ENCODE results near the gene RFESD.
"Not testable (repeated sequence)": the region's sequence is repeated elsewhere in the genome, so short reads cannot be mapped to it uniquely, and the experiment has no call there.

RFESD gene

GRCh38 chr5:95646226-95646568 lies 380 bp upstream of the RFESD start:
- not testable (repeated sequence) for H4K8ac ChIP-seq (ENCODE audit: low read depth, low read length); H2BK15ac ChIP-seq (ENCODE audit: low read length); H3K9me3 ChIP-seq (replicated peaks in 1 of 2; ENCODE audit: control insufficient read depth in 2 of 2, insufficient read depth in 1 of 2, low read depth in 1 of 2, low read length in 2 of 2); H2BK12ac ChIP-seq (ENCODE audit: low read length); H2BK120ac ChIP-seq (ENCODE audit: low read depth, low read length); H3K14ac ChIP-seq (ENCODE audit: low read length); H3K36me3 ChIP-seq (replicated peaks in 1 of 2; ENCODE audit: control insufficient read depth in 2 of 2, insufficient read depth in 2 of 2, low read length in 2 of 2); H3K23ac ChIP-seq (ENCODE audit: low read depth, low read length, poor library complexity); H4K91ac ChIP-seq (ENCODE audit: low read depth, low read length, poor library complexity); H3K4ac ChIP-seq (ENCODE audit: low read length); H3K9ac ChIP-seq (ENCODE audit: low read depth, low read length, poor library complexity); DNase-seq (ENCODE audit: low spot score); H3K79me1 ChIP-seq (ENCODE audit: low read depth, low read length); H2AK5ac ChIP-seq (ENCODE audit: low read depth, low read length); H3K4me2 ChIP-seq (ENCODE audit: insufficient read depth, low read length, poor library complexity, severe bottlenecking); H3K4me3 ChIP-seq (ENCODE audit: low read length in 2 of 2); H2BK5ac ChIP-seq (ENCODE audit: low read length); H3K4me1 ChIP-seq (ENCODE audit: control insufficient read depth in 2 of 2, insufficient read depth in 1 of 2, low read depth in 1 of 2, low read length in 2 of 2); H3K18ac ChIP-seq (ENCODE audit: low read length); H3K27ac ChIP-seq (replicated peaks; ENCODE audit: low read length)
- Histone ChIP-seq H3K27me3 (ENCODE audit: control insufficient read depth in 3 of 3, insufficient read depth in 3 of 3, low read depth in 1 of 3, low read length in 3 of 3) (peaks cover 0 to 11% (median 0%) of the 10 kb centered on the region in 3 experiments), H2AFZ (ENCODE audit: low read length) (peak overlapping the region; percentile 80)
- WGBS, 2 donors (ENCODE audit: extremely low coverage in 2 of 2, insufficient read length in 2 of 2, insufficient replicate concordance in 1 of 2), result no CpG with 5 or more reads among the region's 17 CpGs

DNA sequence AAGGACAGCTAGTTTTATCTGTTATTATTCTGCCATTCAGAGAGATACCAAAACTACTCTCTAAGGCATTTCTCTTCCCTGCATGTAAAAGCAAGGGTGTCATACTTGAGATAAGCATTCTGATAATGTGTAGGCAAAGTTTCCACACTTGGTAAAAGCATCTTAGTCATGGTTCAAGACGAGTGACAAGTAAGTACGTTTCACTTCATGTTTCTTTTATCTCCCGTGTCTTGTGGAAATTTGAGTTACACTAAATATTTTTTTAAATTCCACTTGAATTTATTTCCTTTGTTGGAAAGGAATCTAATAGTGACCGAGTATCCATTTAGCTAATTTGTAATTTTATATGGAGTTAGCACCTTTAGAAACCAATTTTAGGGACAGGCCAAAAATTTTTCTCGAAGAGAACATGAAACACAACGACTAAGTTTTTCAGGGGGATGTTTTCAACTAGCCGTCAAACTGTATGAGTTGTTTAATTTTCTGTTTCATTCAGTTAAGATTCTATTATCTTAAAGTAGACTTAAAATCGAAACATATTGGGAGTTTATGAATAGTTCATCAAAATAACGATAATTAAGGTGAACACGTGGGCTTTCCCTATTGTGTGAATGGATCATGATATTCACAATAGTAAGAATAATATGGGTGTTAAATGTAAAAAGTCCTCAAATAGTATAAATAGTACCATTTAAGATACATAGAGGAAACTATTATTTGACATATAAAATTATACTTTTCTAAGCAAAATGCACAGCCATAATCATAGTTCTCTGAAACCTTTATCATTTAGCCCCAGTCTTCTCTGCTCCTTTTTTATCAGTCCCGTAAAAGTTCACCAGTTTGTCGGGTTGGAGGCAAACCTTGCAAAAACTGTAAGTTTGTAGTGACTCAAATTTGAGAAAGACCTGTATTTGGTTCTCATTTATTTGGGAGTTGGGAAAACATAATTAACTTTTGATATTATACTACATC lies 1.6 kb downstream of the RFESD start:
- Histone ChIP-seq H4K91ac (ENCODE audit: low read depth, low read length, poor library complexity) (no peak overlapping the region), H3K36me3 (replicated peaks in 1 of 2; ENCODE audit: control insufficient read depth in 2 of 2, insufficient read depth in 2 of 2, low read length in 2 of 2) (no peaks in the 10 kb centered on the region), H4K8ac (ENCODE audit: low read depth, low read length) (no peak overlapping the region), H3K14ac (ENCODE audit: low read length) (no peak overlapping the region), H2BK12ac (ENCODE audit: low read length) (no peak overlapping the region), H2AK5ac (ENCODE audit: low read depth, low read length) (no peak overlapping the region), H3K9ac (ENCODE audit: low read depth, low read length, poor library complexity) (no peak overlapping the region), H3K4me2 (ENCODE audit: insufficient read depth, low read length, poor library complexity, severe bottlenecking) (no peak overlapping the region), H3K4me1 (ENCODE audit: control insufficient read depth in 2 of 2, insufficient read depth in 1 of 2, low read depth in 1 of 2, low read length in 2 of 2) (peaks cover 3 to 4% of the 10 kb centered on the region in 2 donors), H3K18ac (ENCODE audit: low read length) (no peak overlapping the region), H2AFZ (ENCODE audit: low read length) (no peak overlapping the region), H3K27ac (replicated peaks; ENCODE audit: low read length) (no peak overlapping the region), H2BK120ac (ENCODE audit: low read depth, low read length) (no peak overlapping the region), H3K9me3 (replicated peaks in 1 of 2; ENCODE audit: control insufficient read depth in 2 of 2, insufficient read depth in 1 of 2, low read depth in 1 of 2, low read length in 2 of 2) (no peaks in the 10 kb centered on the region), H2BK5ac (ENCODE audit: low read length) (no peak overlapping the region), H3K27me3 (ENCODE audit: control insufficient read depth in 3 of 3, insufficient read depth in 3 of 3, low read depth in 1 of 3, low read length in 3 of 3) (peaks cover 0 to 2% (median 0%) of the 10 kb centered on the region in 3 experiments), H2BK15ac (ENCODE audit: low read length) (no peak overlapping the region), H3K4me3 (ENCODE audit: low read length in 2 of 2) (no peak overlapping the region), H3K4ac (ENCODE audit: low read length) (no peak overlapping the region), H3K79me1 (ENCODE audit: low read depth, low read length) (no peaks in the 10 kb centered on the region), H3K23ac (ENCODE audit: low read depth, low read length, poor library complexity) (no peak overlapping the region)
- DNase-seq (ENCODE audit: low spot score), result no peak
- no CpG with 5 or more reads among the region's 12 CpGs for WGBS, 2 donors (ENCODE audit: extremely low coverage in 2 of 2, insufficient read length in 2 of 2, insufficient replicate concordance in 1 of 2)

DNA sequence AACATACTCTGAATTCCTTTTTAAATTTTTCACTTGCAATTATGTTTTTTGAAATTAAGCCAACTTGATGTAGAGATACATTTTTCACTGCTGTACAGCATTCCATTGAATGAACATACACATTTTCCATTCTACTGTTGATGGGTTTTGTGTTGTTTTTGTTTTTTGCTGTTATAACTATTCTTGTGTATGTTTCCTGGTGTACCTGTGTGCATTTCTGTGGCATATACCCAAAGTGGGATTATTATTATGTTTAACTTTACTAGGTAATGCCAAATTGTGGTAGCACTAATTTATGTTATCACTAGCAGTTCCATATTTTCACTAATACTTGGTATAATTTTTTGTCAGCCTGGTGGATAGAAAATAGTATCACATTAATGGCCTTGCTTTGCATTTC lies 2.7 kb downstream of the RFESD start:
- H3K4me2 ChIP-seq (ENCODE audit: insufficient read depth, low read length, poor library complexity, severe bottlenecking), result no peak overlapping the region
- H2AFZ ChIP-seq (ENCODE audit: low read length), result no peak overlapping the region
- H3K27ac ChIP-seq (replicated peaks; ENCODE audit: low read length), result no peak overlapping the region
- no peak for DNase-seq (ENCODE audit: low spot score)
- H4K91ac ChIP-seq (ENCODE audit: low read depth, low read length, poor library complexity), result no peak overlapping the region
- no peaks in the 10 kb centered on the region for H3K36me3 ChIP-seq (replicated peaks in 1 of 2; ENCODE audit: control insufficient read depth in 2 of 2, insufficient read depth in 2 of 2, low read length in 2 of 2)
- peaks cover 3 to 4% of the 10 kb centered on the region in 2 donors for H3K4me1 ChIP-seq (ENCODE audit: control insufficient read depth in 2 of 2, insufficient read depth in 1 of 2, low read depth in 1 of 2, low read length in 2 of 2)
- no peak overlapping the region for H3K14ac ChIP-seq (ENCODE audit: low read length)
- no peaks in the 10 kb centered on the region for H3K27me3 ChIP-seq (ENCODE audit: control insufficient read depth in 3 of 3, insufficient read depth in 3 of 3, low read depth in 1 of 3, low read length in 3 of 3)
- H3K4me3 ChIP-seq (ENCODE audit: low read length in 2 of 2), result no peak overlapping the region
- H2BK120ac ChIP-seq (ENCODE audit: low read depth, low read length), result no peak overlapping the region
- H3K4ac ChIP-seq (ENCODE audit: low read length), result no peak overlapping the region
- H2BK12ac ChIP-seq (ENCODE audit: low read length), result no peak overlapping the region
- no peaks in the 10 kb centered on the region for H3K79me1 ChIP-seq (ENCODE audit: low read depth, low read length)
- H3K23ac ChIP-seq (ENCODE audit: low read depth, low read length, poor library complexity), result no peak overlapping the region
- H2BK15ac ChIP-seq (ENCODE audit: low read length), result no peak overlapping the region
- H3K9me3 ChIP-seq (replicated peaks in 1 of 2; ENCODE audit: control insufficient read depth in 2 of 2, insufficient read depth in 1 of 2, low read depth in 1 of 2, low read length in 2 of 2), result no peaks in the 10 kb centered on the region
- H2AK5ac ChIP-seq (ENCODE audit: low read depth, low read length), result no peak overlapping the region
- H4K8ac ChIP-seq (ENCODE audit: low read depth, low read length), result no peak overlapping the region
- H3K18ac ChIP-seq (ENCODE audit: low read length), result no peak overlapping the region
- no peak overlapping the region for H2BK5ac ChIP-seq (ENCODE audit: low read length)
- H3K9ac ChIP-seq (ENCODE audit: low read depth, low read length, poor library complexity), result no peak overlapping the region

DNA sequence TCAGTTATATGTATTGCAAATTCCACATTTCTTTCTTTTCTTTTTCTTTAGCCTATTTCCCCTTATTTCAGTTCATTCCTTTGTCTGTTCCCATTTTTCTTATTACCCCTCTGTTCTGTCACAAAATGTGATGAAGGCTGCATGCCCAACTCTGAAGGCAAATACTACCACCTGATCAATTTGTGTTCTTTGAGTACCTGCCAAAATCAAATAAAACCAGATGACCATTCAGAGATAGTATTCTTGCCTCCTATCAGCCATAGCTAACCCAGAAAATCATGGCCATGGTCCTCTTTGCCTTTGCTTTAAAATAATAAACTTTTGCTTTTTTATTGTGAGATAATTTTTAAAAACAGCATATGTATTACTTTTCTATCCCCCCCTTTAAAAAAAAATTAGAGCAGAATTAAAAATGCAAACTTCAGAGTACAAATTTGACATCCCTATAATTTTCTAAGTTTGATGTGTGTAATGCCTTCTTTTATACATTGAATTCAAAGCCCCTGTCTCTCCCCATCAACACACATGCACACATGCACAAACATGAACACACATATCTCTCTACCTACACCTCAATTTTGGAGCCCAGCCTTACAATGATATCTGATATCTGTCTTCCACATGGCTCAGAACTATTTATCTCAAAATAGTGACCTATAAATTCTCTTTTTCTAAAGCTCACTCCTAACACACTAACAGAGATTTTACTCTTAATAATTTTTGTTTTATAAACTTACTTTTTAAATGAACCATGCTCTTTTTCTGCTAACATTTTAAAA lies 3.5 kb downstream of the RFESD start:
- Histone ChIP-seq H3K4ac (ENCODE audit: low read length) (no peak overlapping the region), H3K4me2 (ENCODE audit: insufficient read depth, low read length, poor library complexity, severe bottlenecking) (no peak overlapping the region), H3K9ac (ENCODE audit: low read depth, low read length, poor library complexity) (no peak overlapping the region), H3K23ac (ENCODE audit: low read depth, low read length, poor library complexity) (no peak overlapping the region), H2BK120ac (ENCODE audit: low read depth, low read length) (no peak overlapping the region), H2AFZ (ENCODE audit: low read length) (no peak overlapping the region), H3K36me3 (replicated peaks in 1 of 2; ENCODE audit: control insufficient read depth in 2 of 2, insufficient read depth in 2 of 2, low read length in 2 of 2) (no peaks in the 10 kb centered on the region), H4K8ac (ENCODE audit: low read depth, low read length) (no peak overlapping the region), H3K4me3 (ENCODE audit: low read length in 2 of 2) (no peak overlapping the region), H2AK5ac (ENCODE audit: low read depth, low read length) (no peak overlapping the region), H3K4me1 (ENCODE audit: control insufficient read depth in 2 of 2, insufficient read depth in 1 of 2, low read depth in 1 of 2, low read length in 2 of 2) (peaks cover 3 to 4% of the 10 kb centered on the region in 2 donors), H4K91ac (ENCODE audit: low read depth, low read length, poor library complexity) (no peak overlapping the region), H3K27ac (replicated peaks; ENCODE audit: low read length) (no peak overlapping the region), H3K18ac (ENCODE audit: low read length) (no peak overlapping the region), H2BK15ac (ENCODE audit: low read length) (no peak overlapping the region), H2BK5ac (ENCODE audit: low read length) (no peak overlapping the region), H3K27me3 (ENCODE audit: control insufficient read depth in 3 of 3, insufficient read depth in 3 of 3, low read depth in 1 of 3, low read length in 3 of 3) (no peaks in the 10 kb centered on the region), H3K9me3 (replicated peaks in 1 of 2; ENCODE audit: control insufficient read depth in 2 of 2, insufficient read depth in 1 of 2, low read depth in 1 of 2, low read length in 2 of 2) (no peaks in the 10 kb centered on the region), H3K79me1 (ENCODE audit: low read depth, low read length) (no peaks in the 10 kb centered on the region), H3K14ac (ENCODE audit: low read length) (no peak overlapping the region), H2BK12ac (ENCODE audit: low read length) (no peak overlapping the region)
- no peak for DNase-seq (ENCODE audit: low spot score)

All from neuronal stem cell (in vitro differentiated cells).